ENCODE measurements around the gene FAM236A.
"Not testable (repeated sequence)": the region's sequence is repeated elsewhere in the genome, so short reads cannot be mapped to it uniquely, and the experiment has no call there.

The FAM236A gene

GRCh38 chrX:72937906-72938305, at the start of gene FAM236A:
FAM236A (plus strand) TSS chrX:72938206; CDS start chrX:72938263, 57 bp downstream.
- DNase-seq: not testable (repeated sequence)

- DNase-seq: not testable (repeated sequence)
Observed at GRCh38 chrX:72889740-72890139, 48.3 kb upstream of the FAM236A start.

GRCh38 chrX:72912315-72912714, 25.7 kb upstream of the FAM236A start, which contains the start of gene FAM236C:
FAM236C (plus strand) TSS chrX:72912615; CDS start chrX:72912715, 100 bp downstream.
- not testable (repeated sequence) for DNase-seq

- not testable (repeated sequence) for DNase-seq
Observed at GRCh38 chrX:72916096-72916495, 21.9 kb upstream of the FAM236A start.

- DNase-seq: not testable (repeated sequence)
Observed at GRCh38 chrX:72932283-72932682, 5.7 kb upstream of the FAM236A start.

- DNase-seq: not testable (repeated sequence)
Observed at GRCh38 chrX:72936455-72936854, 1.6 kb upstream of the FAM236A start.

- DNase-seq: not testable (repeated sequence)
Observed at GRCh38 chrX:72936882-72937455, 1.0 kb upstream of the FAM236A start.

GRCh38 chrX:72942272-72942671, 4.3 kb downstream of the FAM236A start:
- DNase-seq: not testable (repeated sequence)

GRCh38 chrX:72943035-72943818, 5.2 kb downstream of the FAM236A start:
- DNase-seq: not testable (repeated sequence)

- DNase-seq: not testable (repeated sequence)
Observed at GRCh38 chrX:72943819-72944169, 5.8 kb downstream of the FAM236A start, which contains the start of gene DMRTC1. DMRTC1 (minus strand) TSS chrX:72943837; CDS start chrX:72875694, 68,143 bp downstream.

- not testable (repeated sequence) for DNase-seq
Observed at GRCh38 chrX:72959971-72960370, 22.0 kb downstream of the FAM236A start.

- not testable (repeated sequence) for DNase-seq
Observed at GRCh38 chrX:72971859-72972258, 33.9 kb downstream of the FAM236A start.

- not testable (repeated sequence) for DNase-seq
Observed at GRCh38 chrX:72974885-72975284, 36.9 kb downstream of the FAM236A start.

GRCh38 chrX:72980894-72981469, 43.0 kb downstream of the FAM236A start:
- not testable (repeated sequence) for DNase-seq

Data from 8988T (cell line).